Chondrocyte (in vitro differentiated cells): Measurements from ENCODE around the gene CDHR1. TPM values are rescaled to one million over a fixed set of nuclear protein-coding genes. Genes with fewer than 3 reads are reported as not detected.

Experiments used
- DNase-seq: peaks from one replicate; pipeline ENCODE4 v3.0.0; 2021; ENCODE audit warnings: mixed read lengths, low spot score
- H3K27ac Mint-ChIP-seq: one replicate; pipeline ENCODE4 v1.8.0; 2021; ENCODE audit warnings: mild to moderate bottlenecking, moderate library complexity, mixed read lengths; ENCODE audit not compliant: unreplicated experiment
- H3K27me3 Mint-ChIP-seq: 2 replicates; pipeline ENCODE4 v1.8.0; 2021; ENCODE audit warnings: low read depth, mixed read lengths
- H3K36me3 Mint-ChIP-seq: 2 replicates; pipeline ENCODE4 v1.8.0; 2021; ENCODE audit warnings: low read depth, mixed read lengths
- H3K4me1 Mint-ChIP-seq: 2 replicates; pipeline ENCODE4 v1.8.0; 2021; ENCODE audit warnings: low read depth, mild to moderate bottlenecking, mixed read lengths
- H3K4me3 Mint-ChIP-seq: one replicate; pipeline ENCODE4 v1.8.0; 2021; ENCODE audit warnings: mild to moderate bottlenecking, moderate library complexity, mixed read lengths; ENCODE audit not compliant: unreplicated experiment
- H3K9me3 Mint-ChIP-seq: 2 replicates; pipeline ENCODE4 v1.8.0; 2021; ENCODE audit warnings: low read depth, mixed read lengths
- CTCF ChIP-seq: fragments of 200-600 bp; sonication (generic); IDR thresholded peaks from 2 replicates; pipeline ENCODE4 v1.5.0; 2021; ENCODE audit warnings: antibody characterized with exemption, mild to moderate bottlenecking, moderate library complexity
- total RNA-seq: library from RNA; stranded (reverse); gene quantifications from 3 replicates; pipeline ENCODE4 v1.2.1, GENCODE V29; 2021

The CDHR1 gene
- total RNA-seq, 1 donor from 2014 or later: 5.1 TPM

GRCh38 chr10:84258034-84258695, 63.8 kb downstream of the CDHR1 start:
- no peaks in the 10 kb centered on the region for H3K9me3 Mint-ChIP-seq
- H3K36me3 Mint-ChIP-seq: no peaks in the 10 kb centered on the region
- TF ChIP-seq CTCF: no peak
- H3K4me3 Mint-ChIP-seq: no peak overlapping the region
- DNase-seq: no peak
- no peak overlapping the region for H3K27ac Mint-ChIP-seq
- H3K4me1 Mint-ChIP-seq: peaks cover 4% of the 10 kb centered on the region
- H3K27me3 Mint-ChIP-seq: peaks cover 22% of the 10 kb centered on the region

- no peaks in the 10 kb centered on the region for H3K9me3 Mint-ChIP-seq
- peaks cover 9% of the 10 kb centered on the region for H3K4me1 Mint-ChIP-seq
- no peak overlapping the region for H3K27ac Mint-ChIP-seq
- no peaks in the 10 kb centered on the region for H3K36me3 Mint-ChIP-seq
- DNase-seq: no peak
- peaks cover 17% of the 10 kb centered on the region for H3K27me3 Mint-ChIP-seq
- H3K4me3 Mint-ChIP-seq: no peak overlapping the region
- no peak for TF ChIP-seq CTCF
Observed at GRCh38 chr10:84261236-84261915, 67.0 kb downstream of the CDHR1 start.

GRCh38 chr10:84262190-84262956, 68.0 kb downstream of the CDHR1 start:
- H3K27ac Mint-ChIP-seq: no peak overlapping the region

GRCh38 chr10:84263716-84264115, 69.4 kb downstream of the CDHR1 start:
- no peak for DNase-seq
- H3K4me1 Mint-ChIP-seq: peaks cover 5% of the 10 kb centered on the region
- no peak overlapping the region for H3K27ac Mint-ChIP-seq
- H3K9me3 Mint-ChIP-seq: no peaks in the 10 kb centered on the region
- H3K4me3 Mint-ChIP-seq: no peak overlapping the region
- peaks cover 20% of the 10 kb centered on the region for H3K27me3 Mint-ChIP-seq
- TF ChIP-seq CTCF: no peak
- no peaks in the 10 kb centered on the region for H3K36me3 Mint-ChIP-seq

More at GRCh38 chr10:84262190-84262956, 68.0 kb downstream of the CDHR1 start:
- peaks cover 5% of the 10 kb centered on the region for H3K4me1 Mint-ChIP-seq
- peaks cover 17% of the 10 kb centered on the region for H3K27me3 Mint-ChIP-seq
- no peaks in the 10 kb centered on the region for H3K36me3 Mint-ChIP-seq
- H3K4me3 Mint-ChIP-seq: no peak overlapping the region
- TF ChIP-seq CTCF: no peak
- no peaks in the 10 kb centered on the region for H3K9me3 Mint-ChIP-seq
- DNase-seq: no peak

GRCh38 chr10:84264611-84265141, 70.3 kb downstream of the CDHR1 start:
- TF ChIP-seq CTCF: peak; percentile 96
- Mint-ChIP-seq H3K36me3 (no peaks in the 10 kb centered on the region), H3K4me3 (no peak overlapping the region), H3K4me1 (peaks cover 5% of the 10 kb centered on the region), H3K9me3 (no peaks in the 10 kb centered on the region), H3K27me3 (peaks cover 19% of the 10 kb centered on the region), H3K27ac (no peak overlapping the region)
- no peak for DNase-seq
